Esophagus muscularis mucosa (tissue), 4 donors: ENCODE data around the gene KLHL10. TPM values are rescaled to one million over a fixed set of nuclear protein-coding genes. Genes with fewer than 3 reads are reported as not detected.
"Not testable (repeated sequence)": the region's sequence is repeated elsewhere in the genome, so short reads cannot be mapped to it uniquely, and the experiment has no call there.

Experiments
- DNase-seq: peaks from one replicate; pipeline ENCODE4 v3.0.0-alpha.2; 2017; ENCODE audit errors: extremely low spot score
- H3K27ac ChIP-seq, 4 donors: fragments of 200-600 bp; sonication (generic); replicated peaks in 1 of 4; 1 replicate in 3 of 4; 2 replicates in 1 of 4; pipeline ENCODE4 v1.5.1; 2016 to 2019; ENCODE audit warnings: mild to moderate bottlenecking in 1 of 4
- H3K27me3 ChIP-seq, 4 donors: fragments of 200-600 bp; sonication (generic); one replicate each; pipeline versions ENCODE4 v1.5.1 to v1.6.0; 2016 to 2019
- H3K36me3 ChIP-seq, 4 donors: fragments of 200-600 bp; sonication (generic); one replicate each; pipeline ENCODE4 v1.5.1; 2016 to 2019
- H3K4me1 ChIP-seq, 4 donors: fragments of 200-600 bp; sonication (generic); one replicate each; pipeline ENCODE4 v1.5.1; 2016 to 2019
- H3K4me3 ChIP-seq, 4 donors: fragments of 200-600 bp; sonication (generic); 1 replicate in 2 of 4; 2 replicates in 2 of 4; pipeline ENCODE4 v1.5.1; 2016 to 2019; ENCODE audit warnings: mild to moderate bottlenecking in 4 of 4, moderate library complexity in 1 of 4
- H3K9me3 ChIP-seq, 4 donors: fragments of 200-600 bp; sonication (generic); 1 replicate in 3 of 4; 2 replicates in 1 of 4; pipeline ENCODE4 v1.5.1; 2016 to 2019
- CTCF ChIP-seq, 3 experiments: fragments of 200-600 bp in 2 of 3; fragments of 450-650 bp in 1 of 3; sonication (generic) in 2 of 3; IDR thresholded peaks; one replicate each; pipeline ENCODE4 v1.5.1; 2017 to 2019; ENCODE audit warnings: antibody characterized with exemption in 3 of 3, mild to moderate bottlenecking in 2 of 3, moderate library complexity in 1 of 3
- EP300 ChIP-seq: sonication (generic); formaldehyde crosslinking; IDR thresholded peaks from one replicate; pipeline ENCODE4 v1.6.1; 2017; ENCODE audit warnings: antibody characterized with exemption
- POLR2A ChIP-seq: fragments of 450-650 bp; IDR thresholded peaks from one replicate; pipeline ENCODE4 v1.6.1; 2017; ENCODE audit warnings: antibody characterized with exemption, moderate library complexity, mild to moderate bottlenecking, low read depth
- POLR2AphosphoS5 ChIP-seq, 2 donors: sonication (generic); formaldehyde crosslinking; IDR thresholded peaks; one replicate each; pipeline ENCODE4 v1.6.1; 2017; ENCODE audit warnings: antibody characterized with exemption in 2 of 2
- WGBS: methylation state at CpG from one replicate; pipeline ENCODE4 v1.1.5; 2018; 5-methylcytosine and 5-hydroxymethylcytosine counted together
- intact Hi-C: fragments of 100-400 bp; cut with DNase I; formaldehyde crosslinking; loops from one replicate; pipeline ENCODE4 v1.15.1; 2023
- total RNA-seq, 4 donors: library from RNA; depleted of rRNA; stranded (reverse); fragments of >200 nt; gene quantifications; one replicate each; pipeline versions ENCODE4 v1.1.0 to v1.2.1, GENCODE V29; 2016

Gene KLHL10
- total RNA-seq, 4 donors from 2014 or later, result 1.7 to 3.0 (median 2.7) TPM

DNA sequence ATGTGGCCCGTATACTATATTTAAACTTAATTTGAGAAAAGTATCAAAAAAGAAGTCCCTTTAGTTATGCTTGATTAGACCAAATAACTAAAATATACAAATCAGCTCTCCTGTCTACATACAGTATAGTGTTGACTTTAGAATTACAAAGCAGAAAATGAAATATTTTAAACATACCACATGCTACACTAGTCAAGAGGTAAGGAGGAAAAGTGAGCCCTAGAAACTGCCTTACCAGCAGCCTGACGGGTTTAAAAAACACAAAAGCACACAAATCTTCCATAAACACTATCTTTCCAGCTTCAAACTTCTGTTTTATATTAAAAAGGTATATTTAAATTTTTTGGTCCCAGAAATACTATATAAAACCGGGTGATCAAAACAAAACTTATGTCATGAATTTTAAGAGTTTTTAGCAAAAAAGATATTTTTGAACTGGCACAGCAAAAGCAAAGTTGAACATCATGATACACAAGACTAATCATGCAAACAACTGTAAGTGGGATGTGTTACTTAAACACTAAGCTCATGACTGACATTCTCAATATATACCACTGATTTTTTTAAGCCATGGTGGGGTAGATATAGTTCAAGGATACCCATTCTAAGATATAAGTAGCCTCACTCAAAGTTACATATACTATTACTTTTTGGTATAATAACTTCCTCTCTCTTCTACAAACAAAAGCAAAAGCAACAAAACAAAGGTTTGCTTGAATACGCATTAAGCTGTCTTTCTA, 11.8 kb downstream of the KLHL10 start:
- TF ChIP-seq EP300 (no peak), CTCF (IDR thresholded peaks at IDR 0.05) (no peak), POLR2AphosphoS5 (IDR thresholded peaks at IDR 0.05) (no peak), POLR2A (no peak)
- H3K4me3 ChIP-seq, result no peak overlapping the region
- H3K36me3 ChIP-seq, result peaks cover 4 to 19% (median 9%) of the 10 kb centered on the region in 4 donors
- H3K9me3 ChIP-seq, result no peaks in the 10 kb centered on the region
- peaks cover 8 to 38% (median 24%) of the 10 kb centered on the region in 4 donors for H3K4me1 ChIP-seq
- no peak overlapping the region for H3K27ac ChIP-seq
- H3K27me3 ChIP-seq, result no peaks in the 10 kb centered on the region
- DNase-seq, result no peak
- WGBS, result 69% methylated on average over 4 of the region's 4 CpGs
- intact Hi-C loops, result no loop called here

DNA sequence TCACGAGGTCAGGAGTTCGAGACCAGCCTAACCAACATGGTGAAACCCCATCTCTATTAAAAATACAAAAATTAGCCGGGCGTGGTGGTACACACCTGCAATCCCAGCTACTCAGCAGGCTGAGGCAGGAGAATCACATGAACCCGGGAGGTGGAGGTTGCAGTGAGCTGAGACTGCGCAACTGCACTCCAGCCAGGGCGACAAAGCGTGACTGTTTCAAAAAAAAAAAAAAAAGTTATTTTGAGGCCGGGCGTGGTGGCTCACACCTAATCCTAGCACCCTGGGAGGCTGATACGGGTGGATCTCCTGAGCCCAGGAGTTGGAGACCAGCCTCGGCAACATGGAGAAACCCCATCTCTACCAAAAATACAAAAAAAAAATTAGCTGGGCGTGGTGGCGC, 13.8 kb downstream of the KLHL10 start:
- H3K27ac ChIP-seq, H3K4me3 ChIP-seq, DNase-seq, intact Hi-C loops, H3K9me3 ChIP-seq, H3K27me3 ChIP-seq: not testable (repeated sequence)
- H3K4me1 ChIP-seq, result peaks cover 8 to 38% (median 24%) of the 10 kb centered on the region in 4 donors
- 97% methylated on average over 14 of the region's 14 CpGs for WGBS
- H3K36me3 ChIP-seq, result peaks cover 4 to 27% (median 15%) of the 10 kb centered on the region in 4 donors

DNA sequence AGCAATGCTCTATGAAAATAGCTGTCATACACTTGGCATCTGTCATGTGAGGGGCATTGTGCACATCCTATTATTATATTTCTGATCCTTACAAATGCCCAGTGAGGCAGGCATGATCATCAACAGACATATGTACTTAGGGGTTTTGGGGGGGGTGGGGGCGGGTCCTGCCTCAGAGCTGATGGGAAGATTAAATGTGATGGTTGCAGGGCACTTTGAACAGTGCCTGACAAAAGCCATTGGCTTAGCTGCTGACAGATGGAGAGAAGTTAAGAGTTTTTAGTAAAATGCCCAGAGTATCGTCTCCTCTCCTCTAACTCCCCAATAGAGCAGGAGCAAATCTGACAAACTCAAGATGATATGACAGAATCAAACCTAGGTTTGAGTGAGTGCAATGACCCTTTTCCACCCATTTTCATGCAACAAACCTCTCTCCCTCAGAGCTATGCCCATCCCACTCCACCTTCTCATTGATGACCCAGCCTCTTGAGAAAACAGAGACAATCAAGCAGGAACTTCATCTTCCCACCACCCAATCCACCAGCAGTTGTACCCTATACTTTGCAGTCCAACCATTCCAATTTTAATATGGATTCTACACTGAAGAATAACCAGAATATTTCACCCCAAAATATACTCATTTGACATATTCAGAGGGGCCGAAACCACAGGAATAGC, 22.8 kb downstream of the KLHL10 start:
- Histone ChIP-seq H3K9me3 (no peaks in the 10 kb centered on the region), H3K4me3 (no peak overlapping the region), H3K27ac (no peak overlapping the region), H3K27me3 (no peaks in the 10 kb centered on the region), H3K36me3 (no peaks in the 10 kb centered on the region), H3K4me1 (peaks cover 25 to 50% (median 43%) of the 10 kb centered on the region in 4 donors)
- WGBS, result 80% methylated on average over 3 of the region's 3 CpGs
- no peak for DNase-seq
- TF ChIP-seq EP300, result no peak
- intact Hi-C loops, result no loop called here

DNA sequence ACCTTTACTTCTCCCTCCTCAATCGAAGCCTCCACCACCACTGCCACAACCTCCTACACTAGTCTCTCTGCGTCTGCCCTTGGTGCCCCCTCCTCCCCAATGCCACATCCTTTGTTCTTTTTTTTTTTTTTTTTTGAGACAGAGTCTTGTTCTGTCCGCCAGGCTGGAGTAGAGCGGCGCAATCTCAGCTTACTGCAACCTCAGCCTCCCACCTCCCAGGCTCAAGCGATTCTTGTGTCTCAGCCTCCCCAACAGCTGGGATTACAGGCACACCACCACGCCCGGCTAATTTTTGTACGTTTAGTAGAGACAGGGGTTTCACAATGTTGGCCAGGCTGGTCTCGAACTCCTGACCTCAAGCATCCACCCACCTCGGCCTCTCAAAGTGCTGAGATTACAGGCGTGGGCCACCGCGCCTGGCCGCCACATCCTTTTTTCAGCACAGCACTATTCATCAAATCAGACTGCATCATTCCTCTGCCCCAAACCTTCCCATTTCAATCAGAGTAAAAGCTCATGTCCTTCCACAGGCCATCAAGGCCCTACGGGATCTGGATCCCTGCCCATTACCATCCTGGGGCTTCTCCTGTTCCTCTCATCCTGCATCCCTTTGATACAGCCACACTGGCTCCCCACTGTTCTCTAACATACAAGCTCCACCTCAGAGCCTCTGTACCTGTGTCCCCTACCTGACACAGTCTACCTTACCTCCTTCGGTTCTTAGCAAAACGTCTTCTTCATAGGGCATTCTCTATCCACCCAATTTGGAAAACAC, 25.6 kb downstream of the KLHL10 start:
- no peaks in the 10 kb centered on the region for H3K9me3 ChIP-seq
- WGBS, result 70% methylated on average over 18 of the region's 18 CpGs
- no peaks in the 10 kb centered on the region for H3K27me3 ChIP-seq
- TF ChIP-seq POLR2A (no peak), CTCF (IDR thresholded peaks at IDR 0.05) (no peak), POLR2AphosphoS5 (IDR thresholded peaks at IDR 0.05) (no peak), EP300 (no peak)
- H3K4me1 ChIP-seq, result peaks cover 28 to 52% (median 43%) of the 10 kb centered on the region in 4 donors
- H3K27ac ChIP-seq, result no peak overlapping the region
- peak overlapping the region; percentile 78 to 91 (median 80) for H3K4me3 ChIP-seq
- H3K36me3 ChIP-seq, result peaks cover 0 to 18% (median 17%) of the 10 kb centered on the region in 4 donors
- intact Hi-C loops, result no loop called here
- no peak for DNase-seq

DNA sequence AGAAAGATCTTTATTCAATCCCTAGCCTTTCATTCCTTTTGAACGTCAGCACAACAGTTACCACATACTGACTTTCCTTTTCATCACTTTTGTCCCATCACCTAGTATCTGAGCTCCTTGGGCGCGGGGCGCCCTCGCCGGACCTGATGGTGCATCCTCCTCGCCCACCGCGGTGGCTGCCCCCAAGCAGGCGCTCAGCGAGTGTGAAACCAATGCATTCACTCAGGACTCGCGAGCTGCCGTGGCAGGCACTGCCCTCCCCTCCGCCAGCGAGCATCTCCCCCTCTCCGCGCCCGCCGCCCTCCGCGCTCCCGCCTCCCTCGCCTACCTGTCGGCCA, 26.8 kb downstream of the KLHL10 start:
- Histone ChIP-seq H3K27me3 (no peaks in the 10 kb centered on the region), H3K27ac (peak overlapping the region; percentile 88 to 96 (median 93)), H3K4me3 (peak overlapping the region; percentile 78 to 91 (median 80)), H3K4me1 (peaks cover 28 to 52% (median 43%) of the 10 kb centered on the region in 4 donors), H3K9me3 (no peaks in the 10 kb centered on the region), H3K36me3 (peaks cover 7 to 28% (median 24%) of the 10 kb centered on the region in 4 donors)
- WGBS, result under 1% methylated on average over 25 of the region's 25 CpGs
- intact Hi-C loops, result no loop called here
- no peak for DNase-seq
- TF ChIP-seq EP300 (no peak), POLR2A (no peak), CTCF (IDR thresholded peaks at IDR 0.05) (no peak), POLR2AphosphoS5 (IDR thresholded peaks at IDR 0.05) (no peak)
